Activated T-cell treated with anti-CD3 and anti-CD28 coated beads, Interleukin-2, amount 50 U/mL, for 24 hours (primary cell): ENCODE data around the gene ETNPPL.

Source experiments
- DNase-seq: peaks from one replicate; pipeline ENCODE4 v3.0.0-alpha.2; 2020
- H3K27ac Mint-ChIP-seq: 2 replicates; pipeline ENCODE4 v1.8.0; 2020; ENCODE audit warnings: mild to moderate bottlenecking, mixed read lengths
- H3K27me3 Mint-ChIP-seq: 2 replicates; pipeline ENCODE4 v1.8.0; 2020; ENCODE audit warnings: mixed read lengths
- H3K36me3 Mint-ChIP-seq: 2 replicates; pipeline ENCODE4 v1.8.0; 2020; ENCODE audit warnings: low read depth, mixed read lengths
- H3K4me1 Mint-ChIP-seq: 2 replicates; pipeline ENCODE4 v1.8.0; 2020; ENCODE audit warnings: low read depth, mixed read lengths
- H3K4me3 Mint-ChIP-seq: 2 replicates; pipeline ENCODE4 v1.8.0; 2020; ENCODE audit warnings: mild to moderate bottlenecking, moderate library complexity, mixed read lengths
- H3K9me3 Mint-ChIP-seq: 2 replicates; pipeline ENCODE4 v1.8.0; 2020; ENCODE audit warnings: mixed read lengths

ETNPPL gene

GRCh38 chr4:108762559-108763225, at the start of gene ETNPPL:
TSS of gene ETNPPL (minus strand) at chr4:108763053. CDS start at chr4:108762898, 155 bp downstream.
- H3K4me1 Mint-ChIP-seq = peaks cover 11% of the 10 kb centered on the region
- H3K4me3 Mint-ChIP-seq = peak within 1 kb of the TSS; percentile 81
- peaks cover 64% of the 10 kb centered on the region for H3K27me3 Mint-ChIP-seq
- H3K9me3 Mint-ChIP-seq = no peaks in the 10 kb centered on the region
- H3K36me3 Mint-ChIP-seq = no peaks in the 10 kb centered on the region
- H3K27ac Mint-ChIP-seq = no peak within 1 kb of the TSS
- DNase-seq = peak; percentile 58

DNA sequence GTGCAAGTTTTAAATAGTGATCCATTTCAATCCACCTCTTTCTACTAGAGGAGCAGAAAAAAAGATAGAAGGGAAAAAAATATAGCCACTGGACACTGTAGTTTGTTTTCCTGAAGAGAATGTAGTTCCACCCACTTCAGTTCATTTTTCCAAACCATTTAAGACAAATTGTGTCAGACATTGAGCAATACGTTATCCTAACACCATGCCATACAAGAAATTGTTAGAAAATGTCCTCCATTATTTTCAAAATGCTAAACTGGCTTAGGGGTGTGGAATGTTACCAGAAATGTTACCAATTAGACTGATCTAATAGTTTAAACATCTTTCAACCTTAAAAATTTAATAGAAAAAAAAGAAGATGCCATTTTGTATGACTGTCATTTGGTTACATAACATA, 48.6 kb upstream of the ETNPPL start:
- DNase-seq = no peak
- no peaks in the 10 kb centered on the region for H3K9me3 Mint-ChIP-seq

GRCh38 chr4:108810087-108810486, 47.2 kb upstream of the ETNPPL start:
- no peaks in the 10 kb centered on the region for H3K9me3 Mint-ChIP-seq
- H3K4me1 Mint-ChIP-seq = peaks cover 8% of the 10 kb centered on the region
- no peak for DNase-seq
- H3K36me3 Mint-ChIP-seq = no peaks in the 10 kb centered on the region
- no peak overlapping the region for H3K27ac Mint-ChIP-seq
- H3K4me3 Mint-ChIP-seq = no peak overlapping the region
- peaks cover 36% of the 10 kb centered on the region for H3K27me3 Mint-ChIP-seq

More for the DNA sequence above, 48.6 kb upstream of the ETNPPL start:
- H3K4me1 Mint-ChIP-seq = peaks cover 8% of the 10 kb centered on the region
- H3K27me3 Mint-ChIP-seq = peaks cover 37% of the 10 kb centered on the region
- no peak overlapping the region for H3K27ac Mint-ChIP-seq
- no peak overlapping the region for H3K4me3 Mint-ChIP-seq
- no peaks in the 10 kb centered on the region for H3K36me3 Mint-ChIP-seq

- peaks cover 10% of the 10 kb centered on the region for H3K27me3 Mint-ChIP-seq
- no peak for DNase-seq
- H3K27ac Mint-ChIP-seq = no peak overlapping the region
- H3K9me3 Mint-ChIP-seq = no peaks in the 10 kb centered on the region
- no peak overlapping the region for H3K4me3 Mint-ChIP-seq
- no peaks in the 10 kb centered on the region for H3K36me3 Mint-ChIP-seq
- H3K4me1 Mint-ChIP-seq = no peaks in the 10 kb centered on the region
Measured at GRCh38 chr4:108804648-108805273, 41.9 kb upstream of the ETNPPL start.

DNA sequence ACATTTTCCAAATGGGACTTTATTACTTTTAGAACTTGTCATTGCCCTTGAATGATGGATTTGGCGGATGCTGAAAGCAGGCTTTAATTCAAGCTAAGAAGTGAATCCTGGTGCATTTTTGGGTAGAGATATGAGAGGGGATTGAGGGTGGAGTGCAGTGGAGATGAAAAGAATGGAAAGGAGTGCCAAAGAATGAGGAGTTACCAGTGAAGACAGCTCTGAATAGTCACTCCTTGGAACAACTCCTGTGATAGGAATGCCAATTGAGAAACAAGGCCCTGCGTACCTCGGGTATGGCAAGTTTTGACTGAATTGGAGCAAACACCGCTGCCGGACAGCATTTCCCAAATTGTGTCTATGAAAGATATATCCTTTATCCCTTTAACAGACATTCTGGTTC, 36.5 kb upstream of the ETNPPL start:
- Mint-ChIP-seq H3K36me3 (no peaks in the 10 kb centered on the region), H3K27me3 (no peaks in the 10 kb centered on the region), H3K4me1 (no peaks in the 10 kb centered on the region), H3K4me3 (no peak overlapping the region), H3K27ac (no peak overlapping the region), H3K9me3 (no peaks in the 10 kb centered on the region)
- DNase-seq = no peak

DNA sequence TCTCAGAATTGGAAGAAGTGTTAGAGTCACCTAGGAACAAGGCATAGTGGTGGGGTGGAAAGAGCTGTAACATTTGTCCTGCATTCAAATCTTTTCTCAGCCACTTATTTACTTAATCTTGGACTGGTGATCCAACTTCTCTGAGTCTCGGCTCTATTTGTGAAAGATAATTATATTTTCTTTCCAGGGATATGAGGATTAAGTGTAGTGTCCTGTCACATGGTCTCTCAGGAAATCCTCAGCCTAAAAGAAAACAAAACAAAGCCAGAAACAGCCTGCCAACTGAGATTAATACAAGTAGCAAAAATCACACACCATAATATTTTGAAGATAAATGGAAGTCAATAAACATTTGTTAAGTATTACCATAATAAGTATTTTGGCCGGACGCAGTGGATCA, 33.3 kb upstream of the ETNPPL start:
- Mint-ChIP-seq H3K4me3 (no peak overlapping the region), H3K9me3 (no peaks in the 10 kb centered on the region), H3K4me1 (no peaks in the 10 kb centered on the region), H3K27ac (no peak overlapping the region), H3K36me3 (no peaks in the 10 kb centered on the region), H3K27me3 (no peaks in the 10 kb centered on the region)
- no peak for DNase-seq

- H3K9me3 Mint-ChIP-seq = no peaks in the 10 kb centered on the region
- DNase-seq = no peak
- H3K4me1 Mint-ChIP-seq = no peaks in the 10 kb centered on the region
- no peak overlapping the region for H3K27ac Mint-ChIP-seq
- no peaks in the 10 kb centered on the region for H3K27me3 Mint-ChIP-seq
- H3K36me3 Mint-ChIP-seq = no peaks in the 10 kb centered on the region
- H3K4me3 Mint-ChIP-seq = no peak overlapping the region
Measured at GRCh38 chr4:108795733-108796132, 32.9 kb upstream of the ETNPPL start.

- Mint-ChIP-seq H3K27ac (no peak overlapping the region), H3K4me3 (no peak overlapping the region), H3K27me3 (no peaks in the 10 kb centered on the region), H3K9me3 (no peaks in the 10 kb centered on the region), H3K36me3 (no peaks in the 10 kb centered on the region), H3K4me1 (no peaks in the 10 kb centered on the region)
- no peak for DNase-seq
Measured at GRCh38 chr4:108794136-108794535, 31.3 kb upstream of the ETNPPL start.

DNA sequence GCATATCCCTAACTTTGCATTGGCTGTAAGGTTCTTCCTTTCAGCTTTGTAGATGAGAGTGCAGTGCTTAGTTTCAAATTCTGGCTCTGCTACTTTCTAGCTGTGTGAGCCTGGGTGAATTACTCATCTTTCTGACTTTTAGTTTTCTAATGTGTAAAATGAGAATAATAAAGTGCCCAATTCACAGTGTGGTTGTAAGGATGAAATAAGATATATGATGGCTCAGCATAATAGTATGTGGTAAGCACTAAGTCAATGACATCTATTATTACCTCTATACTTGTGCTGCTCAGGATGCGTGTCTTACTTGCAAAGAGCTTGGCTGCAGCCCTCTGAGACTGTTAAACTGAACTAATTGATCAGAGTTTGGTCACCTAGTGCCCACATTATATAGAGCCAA, 30.6 kb upstream of the ETNPPL start:
- no peak overlapping the region for H3K4me3 Mint-ChIP-seq
- H3K27me3 Mint-ChIP-seq = no peaks in the 10 kb centered on the region
- H3K36me3 Mint-ChIP-seq = no peaks in the 10 kb centered on the region
- no peak for DNase-seq
- no peaks in the 10 kb centered on the region for H3K4me1 Mint-ChIP-seq
- H3K9me3 Mint-ChIP-seq = no peaks in the 10 kb centered on the region
- no peak overlapping the region for H3K27ac Mint-ChIP-seq

- no peak for DNase-seq
- Mint-ChIP-seq H3K27me3 (no peaks in the 10 kb centered on the region), H3K27ac (no peak overlapping the region), H3K4me3 (no peak overlapping the region), H3K9me3 (no peaks in the 10 kb centered on the region), H3K4me1 (no peaks in the 10 kb centered on the region), H3K36me3 (no peaks in the 10 kb centered on the region)
Measured at GRCh38 chr4:108788731-108789130, 25.9 kb upstream of the ETNPPL start.

DNA sequence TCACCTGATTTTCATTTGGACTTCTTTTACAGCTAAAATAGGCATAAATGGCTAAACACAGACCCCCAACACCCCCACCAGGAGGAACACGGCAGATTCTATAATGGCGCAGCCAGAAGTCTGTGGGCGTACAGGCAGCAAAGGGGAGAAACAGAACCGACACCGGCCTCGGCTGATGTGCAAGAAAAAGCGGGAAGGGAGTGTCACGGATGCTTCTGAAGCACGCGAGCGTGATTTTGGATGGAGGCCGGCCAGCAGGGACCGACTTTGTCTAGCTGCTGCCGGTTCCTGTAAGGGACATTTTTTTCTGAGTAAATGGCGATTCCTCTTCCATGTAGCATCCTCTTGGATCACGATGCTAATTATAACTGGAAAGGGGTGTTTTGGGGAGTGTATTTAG, 24.9 kb upstream of the ETNPPL start:
- H3K27me3 Mint-ChIP-seq = no peaks in the 10 kb centered on the region
- H3K4me1 Mint-ChIP-seq = no peaks in the 10 kb centered on the region
- no peak overlapping the region for H3K27ac Mint-ChIP-seq
- H3K9me3 Mint-ChIP-seq = no peaks in the 10 kb centered on the region
- H3K4me3 Mint-ChIP-seq = no peak overlapping the region
- H3K36me3 Mint-ChIP-seq = no peaks in the 10 kb centered on the region
- DNase-seq = no peak

- Mint-ChIP-seq H3K4me3 (no peak overlapping the region), H3K27ac (no peak overlapping the region), H3K4me1 (no peaks in the 10 kb centered on the region), H3K9me3 (no peaks in the 10 kb centered on the region), H3K27me3 (no peaks in the 10 kb centered on the region), H3K36me3 (no peaks in the 10 kb centered on the region)
- DNase-seq = no peak
Measured at GRCh38 chr4:108787106-108787505, 24.3 kb upstream of the ETNPPL start.

DNA sequence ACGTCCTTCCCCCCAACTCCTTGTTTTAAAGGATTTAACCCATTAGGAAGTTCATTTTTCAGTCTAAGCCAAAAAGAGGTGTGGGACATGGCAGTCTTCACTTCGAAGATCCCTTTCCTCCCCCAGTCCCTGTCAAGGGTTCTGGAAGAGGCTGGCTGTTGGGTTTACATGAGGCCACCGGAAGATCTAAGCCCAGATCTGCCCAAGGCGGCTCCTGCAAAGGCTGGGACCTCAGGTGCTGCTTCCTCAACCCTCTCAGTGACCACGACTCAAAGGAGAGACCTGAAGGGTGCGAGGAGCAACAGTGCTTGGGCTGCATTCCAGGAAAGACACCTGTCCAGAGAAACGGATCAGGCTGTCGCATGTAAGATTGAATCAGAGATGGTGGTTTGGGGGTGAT, 23.5 kb upstream of the ETNPPL start:
- Mint-ChIP-seq H3K4me3 (no peak overlapping the region), H3K9me3 (no peaks in the 10 kb centered on the region), H3K4me1 (no peaks in the 10 kb centered on the region), H3K27me3 (no peaks in the 10 kb centered on the region), H3K36me3 (no peaks in the 10 kb centered on the region), H3K27ac (no peak overlapping the region)
- no peak for DNase-seq

DNA sequence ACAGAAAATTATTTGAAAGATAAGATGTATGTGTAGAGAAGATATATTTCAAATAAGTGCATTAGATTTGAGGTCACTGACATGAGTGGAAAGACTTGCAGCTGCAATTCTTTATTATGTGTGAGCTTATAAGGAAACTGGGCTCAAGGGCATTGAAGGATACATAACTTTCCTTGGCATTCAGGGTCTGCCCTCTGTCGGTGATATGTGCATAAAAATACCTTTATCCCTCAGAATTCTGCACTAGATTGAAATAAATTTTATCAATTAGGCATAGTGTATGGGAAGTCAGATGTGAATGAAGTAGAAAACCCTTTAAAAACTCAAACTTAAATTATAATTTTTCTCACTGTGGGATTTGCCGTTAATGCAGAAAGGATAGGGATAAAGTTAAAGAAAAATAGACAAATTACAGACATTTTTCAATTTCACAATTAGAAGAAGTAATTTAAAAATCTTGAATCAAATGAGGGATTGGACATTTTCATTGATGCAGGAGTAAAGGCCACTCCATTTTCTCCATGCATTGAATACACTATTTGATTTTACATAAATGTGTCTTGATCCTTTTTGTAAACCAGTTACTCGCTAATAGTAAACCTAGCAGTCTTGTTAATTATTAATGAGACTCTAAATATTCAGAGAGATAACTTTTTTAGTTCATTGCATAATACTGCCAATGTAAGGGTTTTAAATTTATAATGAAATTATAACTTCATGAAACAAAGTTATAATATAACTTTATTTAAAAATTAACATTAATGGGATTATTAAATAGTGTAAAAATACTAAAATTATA, 21.0 kb upstream of the ETNPPL start:
- Mint-ChIP-seq H3K27me3 (no peaks in the 10 kb centered on the region), H3K4me3 (no peak overlapping the region), H3K4me1 (no peaks in the 10 kb centered on the region), H3K36me3 (no peaks in the 10 kb centered on the region), H3K9me3 (no peaks in the 10 kb centered on the region), H3K27ac (no peak overlapping the region)
- no peak for DNase-seq

- no peaks in the 10 kb centered on the region for H3K36me3 Mint-ChIP-seq
- DNase-seq = no peak
- H3K9me3 Mint-ChIP-seq = no peaks in the 10 kb centered on the region
- no peak overlapping the region for H3K4me3 Mint-ChIP-seq
- H3K27ac Mint-ChIP-seq = no peak overlapping the region
- no peaks in the 10 kb centered on the region for H3K4me1 Mint-ChIP-seq
- peaks cover 16% of the 10 kb centered on the region for H3K27me3 Mint-ChIP-seq
Measured at GRCh38 chr4:108779958-108780357, 17.1 kb upstream of the ETNPPL start.
